BLaER1 (cell line): Measurements from ENCODE around the gene LURAP1L.

Experiments
- H3K27ac ChIP-seq: shearing (Covaris generic); formaldehyde crosslinking; 2 replicates; pipeline ENCODE4 v1.8.1; 2022
- H3K27me3 ChIP-seq: shearing (Covaris generic); formaldehyde crosslinking; 2 replicates; pipeline ENCODE4 v1.8.1; 2022
- H3K36me3 ChIP-seq: shearing (Covaris generic); formaldehyde crosslinking; 2 replicates; pipeline ENCODE4 v1.8.1; 2022
- H3K4me1 ChIP-seq: shearing (Covaris generic); formaldehyde crosslinking; 2 replicates; pipeline ENCODE4 v1.8.1; 2022
- H3K4me2 ChIP-seq: shearing (Covaris generic); formaldehyde crosslinking; 2 replicates; pipeline ENCODE4 v1.8.1; 2022
- H3K4me3 ChIP-seq: shearing (Covaris generic); formaldehyde crosslinking; 2 replicates; pipeline ENCODE4 v1.8.1; 2022
- H3K9ac ChIP-seq: shearing (Covaris generic); formaldehyde crosslinking; 2 replicates; pipeline ENCODE4 v1.8.1; 2022
- H3K9me3 ChIP-seq: shearing (Covaris generic); formaldehyde crosslinking; 2 replicates; pipeline ENCODE4 v1.8.1; 2022
- H4K20me1 ChIP-seq: shearing (Covaris generic); formaldehyde crosslinking; 2 replicates; pipeline ENCODE4 v1.8.1; 2022
- Cebpa-rat ChIP-seq: shearing (Covaris generic); IDR thresholded peaks from 2 replicates; pipeline ENCODE4 v1.8.1; 2022

The LURAP1L gene

DNA sequence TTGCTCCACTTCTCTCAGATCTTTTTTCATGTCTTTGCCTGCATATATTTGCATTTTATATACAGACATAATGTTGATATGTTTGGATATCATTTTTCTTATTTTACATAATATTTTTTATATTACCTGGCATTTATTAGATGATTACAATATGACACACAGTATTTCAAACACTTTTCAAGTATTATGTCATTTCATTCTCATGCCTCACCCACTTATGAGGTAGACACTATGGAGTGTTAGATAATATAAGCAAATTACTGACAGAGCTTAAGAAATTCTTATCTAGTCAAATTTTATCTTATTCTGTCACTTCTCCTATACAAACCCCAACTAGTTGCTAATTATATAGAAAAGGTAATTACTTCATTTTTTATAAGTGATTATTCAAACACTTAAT is 11.1 kb downstream of the LURAP1L start:
- Histone ChIP-seq H3K9ac (no peak overlapping the region), H3K9me3 (no peaks in the 10 kb centered on the region), H3K27ac (no peak overlapping the region), H4K20me1 (no peaks in the 10 kb centered on the region), H3K4me1 (no peaks in the 10 kb centered on the region), H3K4me3 (no peak overlapping the region), H3K27me3 (no peaks in the 10 kb centered on the region), H3K36me3 (no peaks in the 10 kb centered on the region), H3K4me2 (no peak overlapping the region)
- TF ChIP-seq Cebpa-rat, result no peak

DNA sequence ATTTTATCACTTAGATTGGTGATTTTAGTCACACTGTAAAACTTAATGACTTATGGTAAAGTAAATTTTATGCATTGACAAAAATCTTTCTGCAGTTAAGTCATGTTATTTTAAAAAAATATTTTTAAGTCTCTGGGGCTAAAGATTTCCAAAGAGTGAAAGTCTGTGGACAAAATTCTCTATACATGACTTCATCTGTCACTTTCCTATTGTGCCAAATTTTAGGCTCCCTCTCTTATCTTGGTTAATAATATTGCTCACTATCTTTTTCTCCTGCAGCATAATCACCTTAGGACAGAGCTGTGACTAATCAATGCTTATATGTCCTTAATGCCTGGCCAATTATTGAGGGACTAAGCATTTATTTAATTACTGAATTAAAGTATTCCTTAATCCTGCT is 15.2 kb downstream of the LURAP1L start:
- no peaks in the 10 kb centered on the region for H4K20me1 ChIP-seq
- TF ChIP-seq Cebpa-rat, result no peak
- H3K9me3 ChIP-seq, result no peaks in the 10 kb centered on the region
- H3K4me2 ChIP-seq, result no peak overlapping the region
- no peak overlapping the region for H3K4me3 ChIP-seq
- H3K27ac ChIP-seq, result no peak overlapping the region
- H3K4me1 ChIP-seq, result no peaks in the 10 kb centered on the region
- no peaks in the 10 kb centered on the region for H3K36me3 ChIP-seq
- no peaks in the 10 kb centered on the region for H3K27me3 ChIP-seq
- H3K9ac ChIP-seq, result no peak overlapping the region

- no peaks in the 10 kb centered on the region for H4K20me1 ChIP-seq
Measured at GRCh38 chr9:12790883-12791282, 16.1 kb downstream of the LURAP1L start.

GRCh38 chr9:12794101-12794799 is 19.4 kb downstream of the LURAP1L start:
- no peaks in the 10 kb centered on the region for H3K9me3 ChIP-seq
- no peak overlapping the region for H3K4me2 ChIP-seq

More at GRCh38 chr9:12790883-12791282, 16.1 kb downstream of the LURAP1L start:
- TF ChIP-seq Cebpa-rat, result no peak
- Histone ChIP-seq H3K4me3 (no peak overlapping the region), H3K27me3 (no peaks in the 10 kb centered on the region), H3K27ac (no peak overlapping the region), H3K9me3 (no peaks in the 10 kb centered on the region), H3K4me2 (no peak overlapping the region), H3K4me1 (no peaks in the 10 kb centered on the region), H3K36me3 (no peaks in the 10 kb centered on the region), H3K9ac (no peak overlapping the region)

DNA sequence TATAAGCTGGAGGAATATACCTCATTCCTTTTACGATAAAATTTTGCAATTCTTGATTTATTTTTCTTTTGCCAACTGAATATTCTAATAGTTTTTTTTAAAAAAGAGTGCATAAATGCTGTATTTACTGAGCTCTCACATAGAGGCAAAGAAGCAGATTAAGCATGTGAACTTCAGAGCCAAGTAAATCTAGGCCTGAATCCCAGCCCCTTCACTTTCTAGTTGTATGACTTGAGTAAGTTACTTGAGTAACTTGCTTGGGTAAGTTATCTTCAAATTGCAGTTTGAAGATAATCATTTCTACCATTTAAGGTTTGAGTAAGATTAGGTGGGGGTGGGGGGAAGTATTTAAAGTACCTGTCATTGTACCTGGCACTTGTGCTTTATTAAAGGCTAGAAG is 21.8 kb downstream of the LURAP1L start:
- H3K4me1 ChIP-seq, result no peaks in the 10 kb centered on the region
- no peaks in the 10 kb centered on the region for H3K27me3 ChIP-seq
- no peaks in the 10 kb centered on the region for H3K36me3 ChIP-seq
- no peak overlapping the region for H3K9ac ChIP-seq
- TF ChIP-seq Cebpa-rat, result no peak
- no peak overlapping the region for H3K4me3 ChIP-seq
- no peaks in the 10 kb centered on the region for H4K20me1 ChIP-seq
- H3K9me3 ChIP-seq, result no peaks in the 10 kb centered on the region
- H3K4me2 ChIP-seq, result no peak overlapping the region
- H3K27ac ChIP-seq, result no peak overlapping the region

More at GRCh38 chr9:12794101-12794799, 19.4 kb downstream of the LURAP1L start:
- TF ChIP-seq Cebpa-rat, result no peak
- H4K20me1 ChIP-seq, result no peaks in the 10 kb centered on the region
- H3K27me3 ChIP-seq, result no peaks in the 10 kb centered on the region
- H3K27ac ChIP-seq, result no peak overlapping the region
- H3K9ac ChIP-seq, result no peak overlapping the region
- H3K4me1 ChIP-seq, result no peaks in the 10 kb centered on the region
- H3K4me3 ChIP-seq, result no peak overlapping the region
- H3K36me3 ChIP-seq, result no peaks in the 10 kb centered on the region

DNA sequence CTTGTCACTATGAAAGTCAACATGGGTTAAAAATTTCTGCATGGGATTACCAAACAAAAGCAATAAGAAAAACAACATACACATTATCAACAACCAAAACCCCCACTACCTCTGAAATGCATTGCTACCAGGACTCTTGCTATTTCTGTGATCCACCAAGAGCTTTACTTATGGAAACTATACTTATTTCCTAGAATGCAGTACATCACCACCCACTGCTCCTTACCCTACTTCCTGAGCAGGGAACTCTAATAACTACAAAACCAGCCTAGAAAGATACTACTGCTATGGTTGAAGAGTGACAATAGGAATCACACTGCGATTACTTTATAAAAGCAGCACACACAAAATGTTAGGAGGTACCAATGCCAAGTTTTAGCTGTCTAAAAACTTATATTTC is 22.2 kb downstream of the LURAP1L start:
- H4K20me1 ChIP-seq, result no peaks in the 10 kb centered on the region
- no peak for TF ChIP-seq Cebpa-rat
- no peak overlapping the region for H3K4me2 ChIP-seq
- no peak overlapping the region for H3K4me3 ChIP-seq
- H3K4me1 ChIP-seq, result no peaks in the 10 kb centered on the region
- no peaks in the 10 kb centered on the region for H3K36me3 ChIP-seq
- H3K9me3 ChIP-seq, result no peaks in the 10 kb centered on the region
- H3K27ac ChIP-seq, result no peak overlapping the region
- H3K27me3 ChIP-seq, result no peaks in the 10 kb centered on the region
- no peak overlapping the region for H3K9ac ChIP-seq

DNA sequence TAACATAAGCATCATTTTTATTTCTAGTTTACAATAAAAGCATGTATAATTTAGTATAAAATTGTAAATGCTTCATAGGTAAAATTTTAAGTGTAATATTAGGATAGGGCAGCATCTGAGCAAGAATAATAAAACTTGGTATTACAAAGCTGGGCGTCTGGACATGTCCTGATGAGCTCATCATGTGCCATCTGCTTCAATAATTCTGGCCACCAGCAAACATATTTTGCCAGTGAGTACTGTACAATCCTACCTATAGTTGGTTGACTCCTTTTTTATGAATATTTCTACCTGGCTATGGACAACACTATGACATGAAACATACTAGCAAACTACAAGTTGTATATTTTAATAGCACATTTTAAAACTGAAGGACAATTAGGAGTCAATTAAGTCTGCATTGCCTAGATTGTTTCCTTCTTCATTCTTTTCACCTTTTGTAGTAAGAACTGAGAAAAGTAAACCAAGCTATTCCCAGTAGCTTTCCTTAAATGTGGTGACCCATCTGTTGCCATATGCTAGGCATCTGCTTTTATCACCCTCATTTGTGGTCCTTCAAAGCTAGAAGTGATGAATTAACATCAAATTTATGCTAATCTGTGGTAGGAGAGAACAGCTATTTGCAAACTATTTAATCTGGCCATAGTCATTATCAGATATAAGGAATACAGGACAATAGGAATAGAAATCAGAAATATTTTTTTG is 23.4 kb downstream of the LURAP1L start:
- Histone ChIP-seq H3K36me3 (no peaks in the 10 kb centered on the region), H3K9me3 (no peaks in the 10 kb centered on the region), H4K20me1 (no peaks in the 10 kb centered on the region), H3K4me3 (no peak overlapping the region), H3K9ac (no peak overlapping the region), H3K4me2 (no peak overlapping the region), H3K4me1 (no peaks in the 10 kb centered on the region), H3K27me3 (no peaks in the 10 kb centered on the region), H3K27ac (no peak overlapping the region)
- TF ChIP-seq Cebpa-rat, result no peak

DNA sequence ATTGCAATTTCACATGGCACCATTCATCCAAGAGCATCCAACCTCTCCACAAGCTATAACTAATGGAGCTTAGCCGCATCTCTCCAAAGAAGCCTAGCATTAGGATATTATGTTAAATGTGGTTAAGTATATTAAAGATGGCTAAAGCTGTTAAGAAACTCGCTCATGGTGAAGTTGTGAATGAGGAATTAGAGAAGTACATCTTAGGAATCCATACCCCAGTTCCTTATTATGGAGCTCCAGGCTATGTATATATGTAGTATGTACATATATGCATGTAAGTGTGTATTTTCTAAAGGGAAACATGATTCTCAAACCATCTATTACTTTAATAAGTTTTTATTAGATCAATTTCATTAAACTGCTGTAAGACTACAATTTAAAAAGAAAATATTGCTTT is 26.4 kb downstream of the LURAP1L start:
- Histone ChIP-seq H3K9ac (no peak overlapping the region), H3K36me3 (no peaks in the 10 kb centered on the region), H4K20me1 (no peaks in the 10 kb centered on the region), H3K4me3 (no peak overlapping the region), H3K9me3 (no peaks in the 10 kb centered on the region), H3K4me2 (no peak overlapping the region), H3K4me1 (no peaks in the 10 kb centered on the region), H3K27ac (no peak overlapping the region), H3K27me3 (no peaks in the 10 kb centered on the region)
- no peak for TF ChIP-seq Cebpa-rat

DNA sequence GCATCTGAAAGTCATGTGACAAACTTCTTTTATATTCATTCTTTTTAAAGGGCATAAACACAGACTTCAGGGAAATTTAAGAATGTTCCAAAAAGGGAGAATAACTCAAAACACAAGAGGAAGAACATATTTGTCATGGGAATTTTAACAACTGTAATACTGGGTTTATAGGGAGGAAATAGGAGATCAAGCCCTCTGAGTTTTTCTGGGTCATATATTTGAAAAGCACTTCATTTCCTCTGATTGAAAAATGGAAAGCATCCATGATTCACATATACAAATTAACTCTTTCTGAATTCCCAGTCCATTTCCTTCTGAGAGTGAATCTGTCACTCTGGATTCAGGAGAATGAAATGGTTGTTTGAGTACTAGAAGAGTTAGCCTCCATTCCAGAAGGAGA is 26.8 kb downstream of the LURAP1L start:
- Histone ChIP-seq H3K4me2 (no peak overlapping the region), H3K27me3 (no peaks in the 10 kb centered on the region), H3K36me3 (no peaks in the 10 kb centered on the region), H3K9ac (no peak overlapping the region), H3K4me1 (no peaks in the 10 kb centered on the region), H3K9me3 (no peaks in the 10 kb centered on the region), H3K4me3 (no peak overlapping the region), H3K27ac (no peak overlapping the region), H4K20me1 (no peaks in the 10 kb centered on the region)
- no peak for TF ChIP-seq Cebpa-rat

GRCh38 chr9:12802093-12802492 is 27.3 kb downstream of the LURAP1L start:
- Histone ChIP-seq H3K27ac (no peak overlapping the region), H3K4me1 (no peaks in the 10 kb centered on the region), H3K27me3 (no peaks in the 10 kb centered on the region), H3K9me3 (no peaks in the 10 kb centered on the region), H3K4me3 (no peak overlapping the region), H3K9ac (no peak overlapping the region), H3K36me3 (no peaks in the 10 kb centered on the region), H3K4me2 (no peak overlapping the region), H4K20me1 (no peaks in the 10 kb centered on the region)
- TF ChIP-seq Cebpa-rat, result no peak
